Measurements from ENCODE around the gene POLRMT.

DNA sequence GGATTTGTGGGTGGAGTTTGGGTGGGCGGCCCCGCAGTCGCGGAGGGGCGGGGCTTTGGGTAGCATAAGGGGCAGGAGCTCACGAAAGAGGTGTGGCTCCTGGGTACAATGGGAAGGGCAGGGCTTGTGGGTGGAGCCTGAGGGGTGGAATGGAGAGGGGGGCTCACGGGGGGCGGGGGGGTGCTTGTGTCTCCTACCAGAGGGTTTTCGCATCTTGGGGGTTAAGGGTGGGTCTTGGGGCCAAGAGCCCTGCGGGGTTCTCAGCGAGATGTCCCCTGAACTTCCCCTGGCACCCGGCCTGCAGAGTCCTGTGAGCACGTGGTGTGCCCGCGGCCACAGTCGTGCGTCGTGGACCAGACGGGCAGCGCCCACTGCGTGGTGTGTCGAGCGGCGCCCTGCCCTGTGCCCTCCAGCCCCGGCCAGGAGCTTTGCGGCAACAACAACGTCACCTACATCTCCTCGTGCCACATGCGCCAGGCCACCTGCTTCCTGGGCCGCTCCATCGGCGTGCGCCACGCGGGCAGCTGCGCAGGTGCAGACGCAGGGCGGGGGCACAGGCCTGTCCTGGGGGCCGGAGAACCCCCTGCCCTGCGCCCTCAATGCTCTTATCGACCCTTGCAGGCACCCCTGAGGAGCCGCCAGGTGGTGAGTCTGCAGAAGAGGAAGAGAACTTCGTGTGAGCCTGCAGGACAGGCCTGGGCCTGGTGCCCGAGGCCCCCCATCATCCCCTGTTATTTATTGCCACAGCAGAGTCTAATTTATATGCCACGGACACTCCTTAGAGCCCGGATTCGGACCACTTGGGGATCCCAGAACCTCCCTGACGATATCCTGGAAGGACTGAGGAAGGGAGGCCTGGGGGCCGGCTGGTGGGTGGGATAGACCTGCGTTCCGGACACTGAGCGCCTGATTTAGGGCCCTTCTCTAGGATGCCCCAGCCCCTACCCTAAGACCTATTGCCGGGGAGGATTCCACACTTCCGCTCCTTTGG, 48.0 kb upstream of the POLRMT start:
- TF ChIP-seq EGR1 (IDR thresholded peaks at IDR 0.05) (no peak), TAF1 (IDR thresholded peaks at IDR 0.05; ENCODE audit: low read depth) (no peak)

Data from Ishikawa (cell line).